Inferior parietal cortex (tissue), 1 donor: ENCODE data around the gene C2orf80.
"Not testable (repeated sequence)": the region's sequence is repeated elsewhere in the genome, so short reads cannot be mapped to it uniquely, and the experiment has no call there.

Experiments
- DNase-seq: peaks from one replicate; pipeline ENCODE4 v3.0.0-alpha.2; 2016; ENCODE audit errors: extremely low spot score

Gene C2orf80

GRCh38 chr2:208135794-208136715 lies 53.8 kb downstream of the C2orf80 start:
- DNase-seq: no peak

- DNase-seq: no peak
These were observed 54.8 kb downstream of the C2orf80 start for GRCh38 chr2:208134928-208135586.

- no peak for DNase-seq
These were observed 59.1 kb downstream of the C2orf80 start for GRCh38 chr2:208130712-208131110.

- no peak for DNase-seq
These were observed 59.8 kb downstream of the C2orf80 start, which contains the start of gene CRYGC for GRCh38 chr2:208129744-208130711. CRYGC (minus strand) TSS chr2:208129828; CDS start chr2:208129792, 36 bp downstream.

GRCh38 chr2:208128136-208128535 lies 61.7 kb downstream of the C2orf80 start:
- DNase-seq: no peak

- DNase-seq: no peak
These were observed 62.7 kb downstream of the C2orf80 start for GRCh38 chr2:208127090-208127489.

- no peak for DNase-seq
These were observed 64.6 kb downstream of the C2orf80 start for GRCh38 chr2:208125251-208125650.

- not testable (repeated sequence) for DNase-seq
These were observed 65.7 kb downstream of the C2orf80 start, which contains the start of gene CRYGD for GRCh38 chr2:208124013-208124715. CRYGD (minus strand) TSS chr2:208124524; CDS start chr2:208124473, 51 bp downstream.

- DNase-seq: no peak
These were observed 67.6 kb downstream of the C2orf80 start for GRCh38 chr2:208122248-208122647.

- DNase-seq: no peak
These were observed 70.9 kb downstream of the C2orf80 start for GRCh38 chr2:208118918-208119317.

- DNase-seq: not testable (repeated sequence)
These were observed 72.4 kb downstream of the C2orf80 start for GRCh38 chr2:208117390-208117789.
